ENCODE measurements around the gene CLRN2.
"Not testable (repeated sequence)": the region's sequence is repeated elsewhere in the genome, so short reads cannot be mapped to it uniquely, and the experiment has no call there.

The CLRN2 gene

DNA sequence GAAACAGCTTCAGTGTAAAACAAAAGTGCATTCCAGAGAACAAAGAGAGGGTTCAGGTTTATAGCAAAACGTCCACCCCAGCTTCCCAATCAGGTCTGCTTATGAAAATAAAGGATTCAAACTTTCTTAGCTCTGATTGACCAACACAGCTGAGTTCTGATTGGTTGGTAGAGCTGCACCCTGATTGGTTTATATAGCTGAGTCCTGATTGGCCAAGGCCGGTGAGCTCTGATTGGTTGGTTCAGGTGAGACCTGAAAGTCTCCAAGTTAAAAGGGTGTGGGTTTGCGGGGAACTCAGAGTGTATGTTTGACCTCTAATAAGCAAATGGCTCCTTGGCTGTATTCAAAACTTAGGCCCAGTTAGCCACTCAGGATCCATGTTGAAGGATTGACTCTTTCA, 20.9 kb downstream of the CLRN2 start:
- DNase-seq: no peak

DNA sequence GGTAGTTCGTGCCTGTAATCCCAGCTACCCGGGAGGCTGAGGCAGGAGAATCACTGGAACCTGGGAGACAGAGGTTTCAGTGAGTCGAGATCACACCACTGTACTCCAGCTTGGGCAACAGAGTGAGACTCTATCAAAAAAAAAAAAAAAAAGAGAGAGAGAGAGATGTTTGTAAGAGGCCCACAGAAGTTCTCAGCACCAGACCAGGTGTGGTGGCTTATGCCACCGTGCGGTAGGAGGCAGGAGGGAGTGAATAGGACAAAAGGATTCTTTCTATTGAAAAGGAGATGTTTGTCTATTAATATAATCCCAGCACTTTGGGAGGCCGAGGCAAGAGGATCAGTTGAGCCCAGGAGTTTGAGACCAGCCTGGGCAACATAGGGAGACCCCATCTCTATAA, 22.1 kb downstream of the CLRN2 start:
- intact Hi-C loops (cut with DNase I); DNase-seq: not testable (repeated sequence)

More for the DNA sequence above, 20.9 kb downstream of the CLRN2 start:
- intact Hi-C loops (cut with DNase I): no loop called here

DNA sequence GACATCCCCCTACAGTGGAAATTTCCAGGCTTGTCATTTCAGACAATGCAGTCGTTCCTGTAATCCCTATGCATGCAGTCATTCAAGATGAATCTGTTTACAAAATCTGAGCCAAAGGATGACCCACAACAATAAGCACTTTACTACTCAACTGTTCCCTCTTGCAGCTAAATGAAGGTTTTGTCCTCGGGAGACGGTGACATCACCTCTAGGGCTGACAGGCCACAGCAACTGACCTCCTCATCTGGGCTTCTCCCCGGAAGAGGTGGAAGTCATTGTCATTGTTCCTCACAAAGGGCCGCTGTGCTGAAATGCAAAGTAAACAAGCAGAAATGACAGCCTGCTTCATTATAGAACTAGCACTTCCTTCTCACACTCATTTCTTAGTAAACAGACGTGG, 29.2 kb downstream of the CLRN2 start:
- intact Hi-C loops (cut with DNase I): no loop called here
- DNase-seq: peak; percentile 41 to 98 (median 78)

DNA sequence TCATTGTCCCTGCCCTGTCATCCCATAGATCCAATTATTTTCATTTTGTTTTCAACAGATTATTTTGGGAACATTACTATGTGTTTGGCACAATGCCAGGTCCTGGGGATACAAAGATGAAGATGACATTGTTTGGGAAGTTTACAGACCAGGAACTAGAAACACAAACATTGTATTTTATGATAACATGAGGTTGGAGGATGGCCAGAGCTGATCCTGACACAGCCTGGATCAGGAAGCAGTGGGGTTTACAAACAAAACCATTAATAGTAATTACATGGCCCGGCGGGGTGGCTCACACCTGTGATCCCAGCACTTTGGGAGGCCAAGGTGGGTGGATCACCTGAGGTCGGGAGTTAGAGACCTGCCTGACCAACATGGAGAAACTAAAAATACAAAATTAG, 29.9 kb downstream of the CLRN2 start:
- intact Hi-C loops (cut with DNase I): loop anchor here (5.0 kb wide), 1 partner anchor 262 kb away; no protein-coding TSS in a partner anchor
- DNase-seq: peak in 3 of 10 donors; percentile 49 to 84 (median 62)

DNA sequence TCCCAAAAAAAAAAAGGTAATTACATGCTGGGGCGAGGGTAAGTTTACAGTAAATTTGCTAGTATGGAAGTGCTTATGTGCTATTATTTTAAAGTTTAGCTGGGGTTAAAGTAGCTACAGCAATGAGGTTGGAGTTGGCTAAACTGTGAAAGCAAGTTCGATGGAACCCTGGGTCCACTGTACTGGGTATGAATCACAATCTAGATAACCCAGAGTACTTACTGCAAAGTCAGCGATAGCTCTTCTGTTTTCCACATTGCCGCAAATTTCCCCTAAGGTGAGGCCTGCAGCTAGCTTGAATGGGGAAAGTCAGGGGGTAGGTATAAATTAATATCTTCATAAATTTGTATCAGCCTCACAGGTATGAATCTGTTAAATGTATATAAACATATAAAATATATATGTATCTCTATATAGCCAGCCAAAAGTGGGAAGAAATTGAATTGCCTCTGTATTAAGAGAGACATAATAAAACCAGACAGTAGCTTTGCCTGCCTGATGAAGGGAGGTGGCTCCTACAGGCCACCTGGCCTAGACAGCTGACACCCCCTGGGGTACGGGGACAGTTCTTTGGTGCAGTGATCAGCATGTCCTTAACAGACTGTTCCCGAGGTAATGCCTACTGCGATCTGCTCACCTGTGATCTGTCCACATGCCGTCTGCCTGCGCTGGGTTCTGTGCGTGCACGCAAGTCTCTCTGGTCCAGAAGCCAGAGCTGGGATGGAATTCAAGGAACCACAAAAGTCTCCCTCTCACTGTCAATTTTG, 30.6 kb downstream of the CLRN2 start:
- DNase-seq: no peak
- intact Hi-C loops (cut with DNase I): loop anchor here (5.0 kb wide), 1 partner anchor 262 kb away; no protein-coding TSS in a partner anchor

DNA sequence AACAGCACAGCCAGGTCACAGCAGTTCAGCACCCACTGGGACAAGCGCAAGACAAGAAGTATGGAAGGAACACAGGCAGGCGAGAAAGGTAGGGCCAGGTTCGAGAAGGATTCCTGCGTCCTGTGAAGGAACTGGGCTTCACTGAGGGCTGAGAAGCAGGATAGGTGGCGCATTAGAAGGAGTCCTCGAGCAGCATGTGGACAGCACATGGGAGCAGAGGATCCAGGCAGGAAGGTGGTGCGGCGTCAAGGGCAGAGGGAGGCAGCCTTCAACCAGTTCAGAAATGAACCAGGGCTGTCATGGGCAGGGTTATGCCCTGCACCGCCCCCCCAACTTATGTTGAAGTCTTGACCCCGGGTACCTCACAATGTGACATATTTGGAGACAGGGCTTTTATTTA, 31.3 kb downstream of the CLRN2 start:
- intact Hi-C loops (cut with DNase I): loop anchor here (5.0 kb wide), 1 partner anchor 261 kb away; no protein-coding TSS in a partner anchor

DNA sequence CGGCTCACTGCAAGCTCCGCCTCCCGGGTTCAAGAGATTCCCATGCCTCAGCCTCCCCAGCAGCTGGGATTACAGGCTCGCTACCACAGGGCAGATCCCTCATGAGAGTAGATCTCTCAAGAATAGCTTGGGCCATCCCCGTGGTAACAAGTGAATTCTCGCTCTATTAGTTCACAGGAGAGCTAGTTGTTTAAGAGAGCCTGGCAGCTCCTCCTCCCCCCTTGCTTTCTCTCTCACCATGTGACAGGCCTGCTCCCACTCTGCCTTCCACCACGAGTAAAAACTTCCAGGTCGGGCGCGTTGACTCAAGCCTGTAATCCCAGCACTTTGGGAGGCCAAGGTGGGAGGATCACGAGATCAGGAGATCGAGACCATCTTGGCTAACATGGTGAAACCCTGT, 31.7 kb downstream of the CLRN2 start:
- intact Hi-C loops (cut with DNase I): loop anchor here (5.0 kb wide), 1 partner anchor 261 kb away; no protein-coding TSS in a partner anchor

More for the DNA sequence above, 31.3 kb downstream of the CLRN2 start:
- DNase-seq: no peak

DNA sequence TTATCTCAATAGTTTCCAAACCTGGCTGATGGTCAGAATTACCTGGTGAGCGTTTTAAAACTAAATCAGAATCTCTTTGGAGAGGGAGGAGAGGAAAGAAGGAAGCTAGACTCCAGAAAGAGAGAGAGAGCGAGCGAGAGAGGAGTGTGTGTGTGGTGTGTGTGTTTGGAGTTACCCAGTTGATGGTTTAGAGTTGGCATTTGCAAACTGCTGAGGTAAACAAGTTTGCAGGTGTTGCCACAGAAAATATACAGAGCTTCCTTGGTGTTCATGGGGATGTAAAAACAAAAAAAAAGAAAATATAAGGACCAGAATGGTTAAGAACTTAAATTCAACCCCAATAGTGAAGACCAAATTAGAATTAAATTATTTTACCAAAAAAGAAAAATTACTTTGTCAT, 35.6 kb downstream of the CLRN2 start:
- intact Hi-C loops (cut with DNase I): loop anchor here (1.0 to 2.0 kb wide), 2 partner anchors 26 to 86 kb away; partner anchors contain the start of gene LAP3
- DNase-seq: no peak

More for the DNA sequence above, 31.7 kb downstream of the CLRN2 start:
- peak in 1 of 10 donors; percentile 45 for DNase-seq

DNA sequence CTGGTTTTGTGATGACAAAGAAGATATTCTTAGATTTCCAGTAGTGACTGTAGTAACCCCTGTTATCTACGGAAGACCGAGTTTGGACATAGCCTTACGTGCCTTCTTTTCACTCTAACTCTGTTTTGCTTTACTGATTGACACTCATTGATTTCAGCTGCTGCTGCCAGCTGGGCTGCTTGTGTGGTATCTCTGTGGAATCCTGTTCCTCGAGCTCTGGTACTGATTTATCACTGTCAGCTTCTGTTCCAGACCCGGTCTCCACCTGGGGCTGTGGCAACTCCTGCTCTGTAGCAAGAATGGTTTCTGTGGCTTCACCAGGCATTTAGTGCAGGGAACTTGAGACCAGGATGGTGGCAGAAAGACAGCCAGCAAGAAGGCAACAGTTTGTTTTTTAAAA, 37.5 kb downstream of the CLRN2 start:
- no peak for DNase-seq
- intact Hi-C loops (cut with DNase I): no loop called here

DNA sequence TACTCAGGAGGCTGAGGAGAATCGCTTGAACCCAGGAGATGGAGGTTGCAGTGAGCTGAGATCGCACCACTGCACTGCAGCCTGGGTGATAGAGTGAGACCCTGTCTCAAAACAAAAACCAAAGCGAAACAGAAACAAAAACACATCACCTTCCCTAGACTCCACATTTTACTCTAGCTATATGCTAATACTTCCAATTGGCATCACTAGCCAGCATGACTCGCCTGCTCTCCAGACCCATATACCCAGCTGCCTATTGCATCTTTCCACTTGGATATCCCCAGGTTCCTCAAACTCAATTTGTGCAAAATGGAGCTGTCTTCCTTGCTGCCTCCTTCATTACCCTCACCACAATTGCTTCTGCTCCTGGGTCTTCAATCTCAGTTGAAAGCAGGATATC, 39.6 kb downstream of the CLRN2 start:
- intact Hi-C loops (cut with DNase I): no loop called here
- DNase-seq: no peak

DNA sequence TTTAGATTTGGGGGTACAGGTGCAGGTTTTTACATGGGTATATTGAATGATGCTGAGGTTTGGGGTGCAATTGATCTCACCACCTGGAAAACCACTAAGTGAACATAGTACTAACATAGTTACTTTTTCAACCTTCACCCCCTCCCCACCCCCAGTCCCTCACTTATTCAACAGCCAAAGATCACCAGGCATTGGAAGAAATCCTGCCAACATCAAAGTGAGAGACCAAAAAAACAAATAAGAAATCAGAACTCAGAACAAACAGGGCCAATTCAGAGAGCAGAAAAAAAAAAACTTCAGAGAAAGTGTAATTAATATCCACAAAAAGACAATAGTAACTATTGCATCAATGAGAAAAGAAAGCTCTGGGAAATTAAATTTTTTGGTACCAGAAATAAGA, 41.5 kb downstream of the CLRN2 start:
- no peak for DNase-seq
- intact Hi-C loops (cut with DNase I): no loop called here

DNA sequence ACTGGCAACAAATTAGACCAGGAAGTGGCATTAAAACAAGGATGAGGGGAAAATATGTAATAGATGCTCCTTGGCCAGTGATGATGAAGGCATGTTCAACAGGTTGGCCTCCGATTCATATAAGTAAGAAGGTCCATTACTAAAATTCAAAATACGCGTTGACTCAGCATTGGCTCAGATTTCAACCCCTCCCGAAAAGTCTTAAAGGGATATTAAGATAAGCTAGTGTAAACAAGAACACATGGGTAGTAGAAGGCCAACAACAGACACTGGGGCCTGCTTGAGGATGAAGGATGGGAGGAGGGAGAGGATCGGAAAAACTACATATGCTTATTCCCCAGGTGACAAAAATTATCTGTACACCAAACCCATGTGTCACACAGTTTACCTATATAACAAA, 42.9 kb downstream of the CLRN2 start:
- DNase-seq: no peak
- intact Hi-C loops (cut with DNase I): no loop called here

DNA sequence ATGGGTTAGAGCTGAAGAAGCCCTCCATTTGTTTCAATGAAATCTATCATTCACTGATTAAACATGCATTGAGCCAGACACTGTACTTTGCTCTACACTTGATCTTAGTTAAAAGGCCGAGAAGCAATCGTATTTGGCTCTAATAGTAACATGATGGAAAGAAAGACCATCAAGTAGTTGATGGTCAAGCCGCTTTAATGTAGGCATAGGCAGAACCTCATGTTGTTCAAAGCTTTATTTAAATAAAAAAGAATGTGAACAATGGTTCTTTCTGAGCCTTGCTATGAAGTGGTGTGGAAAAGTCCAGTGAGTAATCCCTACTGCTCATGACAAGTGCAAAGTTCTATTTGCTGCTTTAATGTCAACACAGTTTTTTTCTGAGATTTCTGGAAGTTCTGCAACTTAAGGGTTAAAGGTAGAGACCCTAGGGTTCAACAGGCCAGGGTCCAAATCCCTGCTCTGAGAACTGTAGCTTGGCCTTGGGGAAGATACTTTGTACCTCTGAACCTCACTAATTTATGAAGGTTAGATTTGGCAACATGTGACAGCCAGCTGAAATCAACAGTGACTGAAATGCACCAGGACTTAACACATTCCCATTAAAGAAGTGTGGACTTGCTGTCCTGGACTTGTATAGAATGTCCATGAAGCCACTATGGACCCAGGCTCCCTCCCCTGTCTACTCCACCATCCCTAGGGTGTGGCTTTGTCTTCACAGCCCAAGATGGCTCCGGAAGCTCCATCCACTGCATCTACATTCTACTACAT, 44.2 kb downstream of the CLRN2 start:
- DNase-seq: no peak
- intact Hi-C loops (cut with DNase I): no loop called here

DNA sequence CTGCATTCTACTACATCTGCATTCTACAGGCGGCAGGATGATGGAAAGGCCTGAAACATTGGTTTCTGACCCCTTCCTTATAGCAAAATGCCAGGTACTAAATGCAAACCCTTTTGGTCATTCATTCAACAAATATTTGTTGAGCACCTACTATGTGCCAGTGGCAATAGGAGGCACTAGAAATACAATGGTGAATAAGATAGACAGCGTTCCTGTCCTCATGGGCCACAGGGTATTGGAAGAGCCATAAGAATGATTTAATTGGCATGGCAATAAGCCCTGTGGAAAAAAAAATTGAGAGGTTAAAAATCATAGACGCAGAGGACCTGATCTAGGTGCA, 44.7 kb downstream of the CLRN2 start:
- no peak for DNase-seq
- intact Hi-C loops (cut with DNase I): no loop called here

DNA sequence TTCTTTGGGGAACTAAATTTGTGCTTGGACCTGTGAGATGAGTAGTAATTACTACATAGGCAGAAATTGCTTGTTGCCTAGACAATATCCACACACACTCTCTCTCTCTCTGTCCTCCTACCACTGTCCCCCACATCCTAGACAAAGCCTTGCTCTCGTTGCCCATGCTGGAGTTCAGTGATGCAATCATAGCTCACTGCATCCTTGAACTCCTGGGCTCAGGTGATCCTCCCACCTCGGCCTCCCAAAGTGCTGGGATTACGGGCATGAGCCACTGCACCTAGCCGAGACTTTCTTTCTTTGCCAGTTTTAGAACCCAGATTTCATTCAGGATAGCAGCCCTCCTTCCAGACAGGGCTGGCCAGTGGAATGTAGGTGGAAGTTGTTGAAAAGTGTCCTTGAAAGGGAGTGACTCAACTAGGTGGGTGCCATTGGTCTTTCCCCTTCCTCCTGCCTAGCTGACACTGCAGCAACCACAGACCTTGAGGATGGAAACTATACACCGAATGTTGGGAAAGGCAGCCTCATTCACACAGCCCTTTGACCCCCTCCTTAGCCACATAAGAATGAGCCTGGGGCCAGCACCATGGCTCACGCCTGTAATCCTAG, 45.2 kb downstream of the CLRN2 start:
- intact Hi-C loops (cut with DNase I): no loop called here
- DNase-seq: no peak

DNA sequence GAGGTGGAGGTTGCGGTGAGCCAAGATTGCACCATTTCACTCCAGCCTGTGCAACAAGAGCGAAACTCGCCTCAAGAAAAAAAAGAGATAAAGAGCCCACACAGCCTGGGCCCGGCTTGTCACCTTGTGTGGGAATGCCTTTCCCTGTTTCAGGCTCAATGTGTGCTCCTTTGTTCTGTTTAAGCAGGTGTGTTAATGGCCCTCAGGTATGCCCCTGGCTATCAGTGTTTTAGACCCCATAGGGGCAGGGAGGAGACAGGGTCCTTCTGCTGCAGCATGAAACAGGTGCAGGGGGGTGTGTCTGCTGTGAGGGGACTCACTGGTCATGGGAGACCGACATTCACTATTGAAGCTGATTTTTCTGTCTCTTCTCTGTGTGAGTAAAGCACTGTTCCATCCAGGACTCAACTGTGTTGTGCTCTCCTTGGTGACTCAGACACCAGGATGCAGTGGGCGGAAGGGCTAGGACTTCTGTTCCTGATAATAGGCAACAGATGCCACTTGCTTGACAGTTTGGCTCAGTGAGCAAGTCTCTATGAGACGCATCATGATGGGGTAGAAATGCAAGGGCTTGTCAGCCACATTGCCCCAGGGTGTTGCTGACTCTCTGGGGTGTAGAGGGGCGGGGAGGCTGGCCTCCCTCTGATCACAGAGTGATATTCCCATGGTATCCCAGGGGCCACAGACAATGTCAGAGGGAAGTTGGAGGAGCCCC, 46.4 kb downstream of the CLRN2 start:
- intact Hi-C loops (cut with DNase I): no loop called here
- DNase-seq: peak in 7 of 10 donors; percentile 34 to 92 (median 63)

DNA sequence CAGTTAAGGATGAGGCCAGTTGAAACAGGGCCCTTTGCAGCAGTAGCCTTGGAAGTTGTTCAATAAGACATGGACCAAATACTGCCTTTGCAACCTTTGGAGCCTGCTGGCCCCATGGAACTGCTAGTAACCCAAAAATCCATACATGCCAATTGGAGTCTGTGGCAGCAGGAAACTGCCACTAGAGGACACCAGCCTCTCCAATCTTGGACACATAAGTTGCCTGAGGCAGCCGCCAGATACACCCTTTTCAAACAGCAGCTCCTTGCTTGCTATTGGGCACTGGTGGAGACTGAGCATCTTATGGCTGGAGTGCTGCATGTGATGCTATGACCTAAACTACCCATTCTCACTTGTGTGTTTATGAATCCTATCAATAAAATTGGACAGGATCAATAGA, 47.2 kb downstream of the CLRN2 start:
- intact Hi-C loops (cut with DNase I): no loop called here

DNA sequence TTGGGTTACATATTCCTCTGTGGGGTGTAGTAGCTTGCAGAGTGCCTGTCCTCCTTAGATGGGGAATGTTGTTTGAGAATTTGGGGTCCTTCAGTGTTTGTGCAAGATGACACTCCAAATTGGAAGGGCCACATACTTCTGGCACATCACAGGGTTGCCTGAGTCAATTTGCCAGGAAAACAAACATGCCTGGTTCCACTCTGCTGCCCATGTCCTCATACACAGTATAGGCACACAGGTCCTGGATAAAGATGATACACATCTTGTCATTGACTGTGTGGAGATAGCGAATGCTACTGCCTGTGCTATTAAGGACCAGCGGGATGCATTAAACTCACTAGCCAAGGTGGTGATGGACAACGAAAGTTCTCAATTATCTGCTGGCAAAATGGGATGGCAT, 50.9 kb downstream of the CLRN2 start:
- intact Hi-C loops (cut with DNase I): no loop called here
- no peak for DNase-seq

More for the DNA sequence above, 47.2 kb downstream of the CLRN2 start:
- peak in 1 of 10 donors; percentile 79 for DNase-seq

DNA sequence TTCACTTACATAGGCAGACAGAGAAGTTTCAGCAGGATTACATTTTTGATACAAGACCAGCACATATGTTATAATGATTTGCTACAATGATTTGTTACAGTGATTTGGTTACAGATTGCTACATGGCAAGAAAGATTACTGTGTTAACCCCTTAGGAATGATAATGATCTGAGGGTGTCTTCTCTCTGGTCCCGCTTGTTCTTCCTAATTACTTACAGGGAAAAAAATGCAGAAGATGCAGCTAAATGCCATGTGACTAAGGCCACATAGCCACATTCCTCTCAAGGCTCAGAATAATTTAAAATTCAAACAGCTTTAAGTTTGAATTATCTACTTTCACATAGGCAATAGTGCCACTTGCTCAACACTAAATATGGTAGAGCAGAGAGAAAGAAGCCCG, 52.3 kb downstream of the CLRN2 start:
- no peak for DNase-seq
- intact Hi-C loops (cut with DNase I): no loop called here

DNA sequence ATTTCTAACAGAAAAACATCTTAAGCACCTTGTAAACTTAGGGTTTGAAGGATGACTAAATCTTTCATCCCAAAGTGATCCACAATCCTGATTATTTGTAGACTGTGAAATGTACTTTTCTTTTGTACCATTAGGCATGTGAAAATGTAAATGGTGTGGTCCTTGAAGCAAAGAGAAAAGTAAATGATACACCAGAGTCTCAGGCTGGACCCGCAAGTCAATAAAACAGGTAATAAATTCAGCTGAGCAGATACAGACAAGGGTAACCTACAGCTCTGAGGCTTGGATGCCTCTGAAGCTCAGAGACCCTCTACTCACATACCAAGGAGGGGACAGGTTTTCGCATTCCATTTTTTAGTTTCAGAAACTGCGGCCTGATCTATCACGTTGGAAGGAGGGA, 59.2 kb downstream of the CLRN2 start:
- no peak for DNase-seq
- intact Hi-C loops (cut with DNase I): loop anchor here (10.0 kb wide), 1 partner anchor 231 kb away; no protein-coding TSS in a partner anchor

Measured in posterior cingulate gyrus (tissue), 11 donors.